GM18511 (cell line): Measurements from ENCODE around the gene BAIAP2.
"Not testable (repeated sequence)": the region's sequence is repeated elsewhere in the genome, so short reads cannot be mapped to it uniquely, and the experiment has no call there.

Experiments
- ATAC-seq: cut with Tn5 transposase; IDR thresholded peaks from one replicate; pipeline ENCODE4 v1.9.1; 2021; ENCODE audit warnings: mild to moderate bottlenecking, moderate library complexity; ENCODE audit not compliant: unreplicated experiment

Gene BAIAP2

GRCh38 chr17:81135505-81136278, 100.7 kb downstream of the BAIAP2 start:
- ATAC-seq: no peak

GRCh38 chr17:81136366-81136765, 101.4 kb downstream of the BAIAP2 start:
- no peak for ATAC-seq

- ATAC-seq: no peak
These were observed 102.3 kb downstream of the BAIAP2 start for GRCh38 chr17:81137248-81137647.

DNA sequence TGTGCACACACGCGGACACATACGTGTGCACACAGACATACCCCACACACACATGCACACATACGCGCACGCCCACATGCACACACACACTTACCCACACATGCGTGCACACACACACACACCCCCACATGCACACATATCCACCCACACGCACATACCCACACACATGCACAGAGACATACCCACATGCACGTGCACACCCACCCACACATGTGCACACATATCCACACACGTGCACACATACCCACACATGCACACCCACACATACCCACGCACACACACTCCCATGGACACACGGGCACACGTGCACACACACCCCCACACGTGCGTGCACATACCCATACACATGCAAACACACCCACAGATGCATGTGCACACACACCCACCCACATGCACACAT, 103.1 kb downstream of the BAIAP2 start:
- ATAC-seq: no peak

- ATAC-seq: no peak
These were observed 103.5 kb downstream of the BAIAP2 start for GRCh38 chr17:81138500-81138899.

DNA sequence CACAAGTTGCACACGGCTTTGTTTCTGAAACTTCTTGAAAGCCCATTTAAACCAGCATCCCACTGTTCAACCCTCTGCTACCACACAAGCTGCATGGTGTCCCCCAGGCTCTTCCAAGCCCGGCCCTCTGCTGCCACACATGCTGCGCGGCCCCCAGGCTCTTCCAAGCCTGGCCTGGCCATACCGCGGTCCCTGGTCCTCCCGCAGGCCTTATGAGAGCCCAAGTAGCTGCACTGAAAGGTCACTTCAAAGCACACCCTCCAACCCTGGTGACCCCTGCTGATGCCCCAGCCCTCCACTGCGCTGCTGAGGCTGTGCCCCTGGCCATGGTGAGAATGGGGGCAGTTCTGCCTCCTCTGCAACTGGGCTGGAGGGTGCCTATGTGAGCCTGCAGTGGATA, 104.5 kb downstream of the BAIAP2 start:
- ATAC-seq: no peak

DNA sequence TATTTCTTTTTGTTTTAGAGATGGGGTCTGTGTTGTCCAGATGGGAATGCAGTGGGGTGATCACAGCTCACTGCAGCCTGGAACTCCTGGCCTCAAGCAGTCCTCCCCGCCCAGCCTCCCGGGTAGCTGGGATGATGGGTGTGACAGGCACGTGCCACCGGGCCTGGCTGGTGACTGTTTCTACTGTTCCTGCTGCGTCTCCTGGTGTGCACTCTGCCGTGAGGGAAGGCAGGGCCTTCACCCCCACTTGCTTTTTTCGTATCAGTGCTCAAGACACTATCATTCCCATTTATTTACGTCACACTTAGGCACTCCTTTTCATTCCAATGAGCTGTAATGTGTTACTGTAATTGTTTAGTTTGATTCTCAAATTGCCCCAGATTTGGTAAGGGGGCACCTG, 105.1 kb downstream of the BAIAP2 start:
- no peak for ATAC-seq

GRCh38 chr17:81140695-81141094, 105.7 kb downstream of the BAIAP2 start:
- no peak for ATAC-seq

DNA sequence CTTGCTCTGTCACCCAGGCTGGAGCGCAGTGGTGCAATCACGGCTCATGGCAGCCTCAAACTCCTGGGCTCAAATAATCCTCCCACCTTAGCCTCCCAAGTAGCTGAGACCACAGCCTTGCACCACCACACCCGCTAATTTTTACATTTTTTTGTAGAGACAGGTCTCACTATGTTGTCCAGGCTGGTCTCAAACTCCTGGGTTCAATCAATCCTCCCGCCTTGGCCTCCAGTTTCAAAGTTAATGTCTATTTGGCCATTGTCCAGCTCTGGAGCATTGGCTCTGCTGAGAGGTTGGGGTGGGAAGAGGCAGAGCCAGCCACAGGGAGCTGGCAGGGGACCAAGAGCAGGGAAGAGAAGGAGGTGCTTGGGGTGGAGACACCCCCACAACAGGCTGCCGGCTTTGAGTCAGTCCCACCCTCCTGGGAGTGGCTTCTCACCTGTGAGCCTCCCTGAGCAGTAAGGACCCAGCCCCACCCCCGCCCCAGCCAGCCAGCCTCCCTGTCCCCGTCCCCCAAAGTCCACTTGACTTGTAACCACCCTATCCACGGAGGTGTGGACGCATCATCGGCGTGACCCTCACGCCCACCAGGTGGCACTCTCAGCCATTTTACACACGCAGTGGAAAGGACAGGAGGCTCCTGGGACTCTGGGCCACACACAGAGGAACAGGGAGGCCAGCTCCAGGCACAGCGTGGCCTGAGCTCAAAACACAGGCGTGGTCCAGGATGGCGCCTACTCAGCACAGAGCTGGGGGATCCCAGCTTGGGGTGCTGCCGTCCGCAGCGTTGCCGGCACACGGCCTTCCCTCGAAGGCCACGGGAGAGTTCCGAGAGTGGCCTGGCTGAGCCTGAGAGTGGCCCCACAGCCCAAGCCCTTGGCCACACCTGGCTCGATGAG, 107.6 kb downstream of the BAIAP2 start:
- no peak for ATAC-seq

GRCh38 chr17:81143200-81143527, 108.2 kb downstream of the BAIAP2 start:
- no peak for ATAC-seq

GRCh38 chr17:81143717-81144422, 108.9 kb downstream of the BAIAP2 start:
- ATAC-seq: no peak

GRCh38 chr17:81144423-81144781, 109.5 kb downstream of the BAIAP2 start:
- no peak for ATAC-seq

- ATAC-seq: not testable (repeated sequence)
These were observed 111.3 kb downstream of the BAIAP2 start for GRCh38 chr17:81146208-81146607.

DNA sequence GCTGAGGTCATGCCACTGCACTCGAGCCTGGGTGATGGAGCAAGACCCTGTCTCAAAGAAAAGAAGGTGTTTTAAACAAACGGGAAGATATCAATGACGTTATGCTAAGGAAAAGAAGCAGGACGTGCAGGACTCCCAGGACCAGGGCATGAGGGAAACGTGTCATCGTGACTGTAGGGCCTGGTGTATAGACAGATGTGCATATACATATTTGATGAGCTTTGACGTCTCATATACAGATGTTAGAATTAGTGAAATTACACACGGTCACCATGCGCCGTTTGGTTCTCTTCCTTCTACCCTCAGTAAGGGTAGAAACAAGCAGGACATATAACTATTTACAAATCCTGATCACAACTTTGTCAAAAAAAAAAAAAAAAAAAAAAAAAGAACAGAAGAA, 112.8 kb downstream of the BAIAP2 start:
- no peak for ATAC-seq

DNA sequence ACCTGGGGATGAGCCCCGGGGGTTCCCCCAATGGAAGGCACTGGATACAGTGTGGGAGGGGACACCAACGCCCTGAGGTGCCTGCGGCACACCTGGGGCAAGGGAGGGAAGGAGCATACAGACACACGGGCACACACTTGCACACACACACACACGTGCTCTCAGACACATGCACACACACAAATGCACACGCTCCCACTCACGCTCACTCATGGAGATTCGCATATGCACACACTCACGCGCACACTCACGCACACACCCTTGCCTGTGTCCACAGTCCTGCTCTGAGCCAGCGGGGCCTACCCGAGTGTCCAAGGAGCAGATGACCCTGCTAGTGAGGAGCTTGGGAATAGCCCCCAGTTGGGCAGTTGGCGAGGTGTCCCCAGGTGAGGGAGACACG, 113.6 kb downstream of the BAIAP2 start:
- no peak for ATAC-seq

DNA sequence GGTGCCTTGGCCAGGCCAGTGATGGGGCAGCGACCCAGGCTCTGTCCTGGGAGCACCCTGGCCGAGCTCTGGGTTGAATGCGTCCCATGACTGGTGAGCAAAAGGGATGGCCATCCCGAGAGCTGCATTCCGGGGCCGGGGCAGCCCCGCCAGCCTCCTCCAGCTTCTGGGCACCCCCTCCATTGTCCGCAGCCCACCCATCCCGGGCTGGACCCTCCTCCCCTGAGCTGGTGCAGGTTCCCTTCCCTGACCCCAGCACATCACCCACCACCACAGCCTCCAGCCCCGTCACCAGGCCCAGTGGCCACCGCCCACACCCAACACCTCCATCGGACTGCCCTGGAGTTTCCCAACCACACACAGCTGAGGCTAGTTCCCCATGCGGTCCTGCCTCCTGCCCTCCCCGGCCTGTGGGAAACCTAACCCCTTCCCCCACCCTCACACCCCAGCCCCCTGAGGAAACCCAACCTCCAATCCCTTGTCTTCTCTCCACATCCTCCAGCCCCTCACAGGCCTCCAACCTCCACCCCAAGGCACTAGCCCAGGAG, 114.1 kb downstream of the BAIAP2 start:
- no peak for ATAC-seq

DNA sequence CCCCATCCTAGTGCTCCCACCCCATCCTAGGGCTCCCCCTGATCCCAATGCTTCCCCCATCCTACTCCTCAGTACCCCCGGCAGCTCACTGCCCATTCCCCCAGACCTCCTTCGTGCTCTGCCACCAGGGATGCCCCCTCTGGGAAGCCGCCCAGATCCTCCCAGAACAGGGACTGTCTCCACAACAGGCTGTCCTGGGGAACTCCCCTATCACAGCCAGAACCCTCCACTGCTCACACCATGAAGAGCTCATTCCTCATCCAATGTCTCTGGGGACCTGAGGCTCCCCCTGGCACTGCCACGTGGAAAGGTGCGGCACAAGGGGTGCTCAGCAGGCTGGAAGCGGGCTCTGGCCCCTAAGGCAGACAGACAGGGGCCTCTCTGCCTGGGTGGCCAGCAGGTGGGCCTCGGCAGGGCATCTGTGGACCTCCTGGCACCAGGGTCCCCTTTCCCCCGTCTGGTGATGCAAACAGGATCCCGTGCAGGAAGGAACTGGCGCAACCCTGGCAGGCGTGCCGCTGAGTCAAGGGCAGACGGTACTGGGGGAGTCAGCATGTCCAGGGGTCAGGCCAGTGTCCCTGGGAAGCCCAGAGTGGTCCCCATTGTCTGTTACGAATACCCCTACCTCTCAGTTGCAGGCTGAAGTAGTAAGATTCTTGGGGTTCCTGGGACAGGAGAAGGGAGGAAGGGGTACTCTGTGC, 115.6 kb downstream of the BAIAP2 start:
- no peak for ATAC-seq

- no peak for ATAC-seq
These were observed 116.3 kb downstream of the BAIAP2 start for GRCh38 chr17:81151278-81151677.

DNA sequence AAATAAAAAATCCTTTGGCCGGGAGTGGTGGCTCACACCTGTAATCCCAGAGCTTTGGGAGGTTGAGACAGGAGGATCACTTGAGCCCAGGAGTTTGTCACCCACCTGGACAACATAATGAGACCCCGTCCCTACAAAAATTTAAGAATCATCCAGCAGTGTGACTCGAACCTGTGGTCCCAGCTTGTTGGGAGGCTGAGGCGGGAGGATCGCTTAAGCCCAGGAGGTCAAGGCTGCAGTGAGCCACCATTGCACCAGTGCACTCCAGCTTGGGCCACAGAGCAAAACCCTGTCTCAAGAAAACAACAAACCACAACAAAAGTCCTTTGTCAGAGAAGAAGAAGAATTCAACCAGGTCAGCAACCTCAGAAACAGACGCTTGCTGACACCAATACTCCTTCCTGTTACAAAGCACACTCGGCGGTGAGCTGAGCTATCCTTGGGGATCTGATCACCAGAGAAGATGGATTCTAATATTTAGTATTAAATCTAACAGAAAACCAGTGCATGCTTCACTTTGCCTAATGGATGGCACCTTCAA, 117.4 kb downstream of the BAIAP2 start:
- ATAC-seq: no peak

- no peak for ATAC-seq
These were observed 118.4 kb downstream of the BAIAP2 start for GRCh38 chr17:81153340-81153803.
